Upper lobe of right lung (tissue), 1 donor: ENCODE data around the gene NLGN1. TPM values are rescaled to one million over a fixed set of nuclear protein-coding genes. Genes with fewer than 3 reads are reported as not detected.

Experiments used
- ATAC-seq: fragments of 200-7000 bp; cut with Tn5 transposase; one replicate; pipeline ENCODE4 v1.9.1; 2020; ENCODE audit warnings: mild to moderate bottlenecking, moderate library complexity
- DNase-seq: peaks from one replicate; pipeline ENCODE4 v3.0.0-alpha.2; 2020
- H3K27ac ChIP-seq: fragments of 200-600 bp; one replicate; pipeline ENCODE4 v1.8.0; 2022
- H3K27me3 ChIP-seq: fragments of 200-600 bp; one replicate; pipeline ENCODE4 v1.8.0; 2022; ENCODE audit warnings: mild to moderate bottlenecking
- H3K36me3 ChIP-seq: fragments of 200-600 bp; one replicate; pipeline ENCODE4 v1.8.0; 2022
- H3K4me1 ChIP-seq: fragments of 200-600 bp; one replicate; pipeline ENCODE4 v1.8.0; 2022
- H3K4me3 ChIP-seq: fragments of 200-600 bp; one replicate; pipeline ENCODE4 v1.8.0; 2022; ENCODE audit warnings: mild to moderate bottlenecking
- H3K9me3 ChIP-seq: fragments of 200-600 bp; one replicate; pipeline ENCODE4 v1.8.0; 2022
- intact Hi-C: fragments of 100-400 bp; cut with DNase I; formaldehyde crosslinking; loops from one replicate; pipeline ENCODE4 v1.11.0; 2022
- total RNA-seq: library from RNA; stranded (reverse); fragmentation: NEBNext Ultra II Directional; extraction: Animal tissue kit (Norgen Biotek cat#: 25700); gene quantifications from one replicate; pipeline ENCODE4 v1.2.1, GENCODE V29; 2021
- TF ChIP-seq, protein P1 (sequence below): fragments of 200-600 bp; IDR thresholded peaks from one replicate; pipeline ENCODE4 v1.8.0; 2022; ENCODE audit warnings: antibody characterized with exemption
- donor health status: DM: no; HTN: yes; CAD: no; lungs with severe emphysema.

Gene NLGN1
- total RNA-seq, 1 donor from 2014 or later, result 3.3 TPM

DNA sequence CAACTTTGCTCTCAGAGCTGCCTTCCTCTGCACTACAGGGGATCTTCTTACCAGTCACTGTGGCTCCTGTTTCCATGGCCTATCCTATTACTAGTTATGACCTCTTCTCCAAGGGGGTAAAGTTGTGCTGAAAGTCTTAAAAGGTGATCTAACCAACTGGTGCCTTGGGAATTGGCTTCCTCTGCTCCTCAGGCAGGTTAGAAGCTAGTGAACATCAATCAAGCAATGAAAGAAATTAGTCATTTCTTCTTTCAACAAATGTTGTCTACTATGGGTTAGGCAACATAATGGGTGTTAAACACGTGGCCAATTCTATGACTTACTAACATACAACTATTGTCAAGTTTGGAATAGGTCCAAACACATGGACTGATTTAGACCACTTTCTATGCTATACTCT lies 890.2 kb downstream of the NLGN1 start:
- intact Hi-C loops, result no loop called here
- DNase-seq (no peak), ATAC-seq (no peak)
- H3K4me1 ChIP-seq, result no peaks in the 10 kb centered on the region
- no peaks in the 10 kb centered on the region for H3K9me3 ChIP-seq
- no peaks in the 10 kb centered on the region for H3K36me3 ChIP-seq
- TF ChIP-seq, protein P1, sequence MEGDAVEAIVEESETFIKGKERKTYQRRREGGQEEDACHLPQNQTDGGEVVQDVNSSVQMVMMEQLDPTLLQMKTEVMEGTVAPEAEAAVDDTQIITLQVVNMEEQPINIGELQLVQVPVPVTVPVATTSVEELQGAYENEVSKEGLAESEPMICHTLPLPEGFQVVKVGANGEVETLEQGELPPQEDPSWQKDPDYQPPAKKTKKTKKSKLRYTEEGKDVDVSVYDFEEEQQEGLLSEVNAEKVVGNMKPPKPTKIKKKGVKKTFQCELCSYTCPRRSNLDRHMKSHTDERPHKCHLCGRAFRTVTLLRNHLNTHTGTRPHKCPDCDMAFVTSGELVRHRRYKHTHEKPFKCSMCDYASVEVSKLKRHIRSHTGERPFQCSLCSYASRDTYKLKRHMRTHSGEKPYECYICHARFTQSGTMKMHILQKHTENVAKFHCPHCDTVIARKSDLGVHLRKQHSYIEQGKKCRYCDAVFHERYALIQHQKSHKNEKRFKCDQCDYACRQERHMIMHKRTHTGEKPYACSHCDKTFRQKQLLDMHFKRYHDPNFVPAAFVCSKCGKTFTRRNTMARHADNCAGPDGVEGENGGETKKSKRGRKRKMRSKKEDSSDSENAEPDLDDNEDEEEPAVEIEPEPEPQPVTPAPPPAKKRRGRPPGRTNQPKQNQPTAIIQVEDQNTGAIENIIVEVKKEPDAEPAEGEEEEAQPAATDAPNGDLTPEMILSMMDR, result no peak
- H3K4me3 ChIP-seq, result no peak overlapping the region
- H3K27ac ChIP-seq, result no peak overlapping the region
- no peaks in the 10 kb centered on the region for H3K27me3 ChIP-seq

DNA sequence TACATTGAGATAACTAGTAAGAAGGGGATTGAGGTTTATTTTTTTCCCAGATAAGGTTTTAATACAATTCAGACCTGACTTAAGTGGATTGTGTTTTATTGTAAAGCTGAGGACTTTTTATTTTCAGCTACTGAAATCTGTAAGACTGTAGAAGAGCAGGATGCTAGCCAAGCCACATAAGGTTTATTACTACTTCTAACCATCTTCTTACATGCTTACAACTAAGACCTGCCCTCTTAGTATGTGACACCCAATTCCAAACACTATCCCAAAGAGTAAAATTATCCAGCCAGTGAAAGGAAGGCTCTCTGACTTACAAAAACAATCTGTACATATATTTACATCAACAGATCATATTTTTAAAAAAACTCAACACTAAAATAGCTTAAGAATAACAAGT lies 897.1 kb downstream of the NLGN1 start:
- Histone ChIP-seq H3K4me1 (no peaks in the 10 kb centered on the region), H3K9me3 (no peaks in the 10 kb centered on the region), H3K27ac (no peak overlapping the region), H3K27me3 (no peaks in the 10 kb centered on the region), H3K36me3 (no peaks in the 10 kb centered on the region), H3K4me3 (no peak overlapping the region)
- intact Hi-C loops, result no loop called here
- ATAC-seq, result no peak
- TF ChIP-seq, protein P1, result no peak
- DNase-seq, result no peak

DNA sequence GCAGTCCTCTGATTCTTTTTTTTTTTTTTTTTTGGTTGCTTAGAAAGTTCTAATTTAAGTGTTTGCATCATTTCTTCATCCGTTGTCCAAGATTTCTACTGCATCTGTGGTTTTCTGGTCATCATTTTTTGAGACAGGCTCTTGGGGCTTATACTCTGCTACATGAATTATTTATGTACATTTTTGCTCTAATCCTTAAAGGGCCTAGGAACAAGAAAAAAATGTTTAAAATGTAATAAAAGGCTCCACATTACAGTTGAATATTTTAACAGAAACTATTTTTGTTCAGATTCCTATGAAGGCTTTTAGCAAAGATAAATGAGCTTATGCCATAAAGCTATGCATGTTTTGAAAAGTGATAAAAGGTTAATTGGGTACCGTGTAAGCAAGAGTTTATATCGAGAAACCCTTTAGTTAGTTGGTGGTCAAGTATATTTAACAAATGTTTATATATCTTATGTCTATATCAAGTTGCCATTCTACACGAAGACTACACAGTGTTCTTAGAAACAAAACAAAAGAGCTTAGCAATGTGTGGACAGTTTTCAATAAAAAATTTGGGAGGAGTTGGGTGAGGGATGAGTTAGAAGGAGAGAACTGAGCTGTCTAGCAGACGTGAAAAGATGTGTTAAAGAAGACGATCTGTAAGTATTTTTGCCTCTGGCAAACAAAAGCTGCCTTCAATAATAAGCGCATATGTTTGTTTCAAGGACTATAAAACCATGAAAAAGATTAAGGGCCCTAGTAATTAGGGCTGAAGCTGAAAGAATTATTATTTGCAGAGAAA lies 898.0 kb downstream of the NLGN1 start:
- ATAC-seq (no peak), DNase-seq (no peak)
- Histone ChIP-seq H3K4me1 (no peaks in the 10 kb centered on the region), H3K36me3 (no peaks in the 10 kb centered on the region), H3K4me3 (no peak overlapping the region), H3K27me3 (no peaks in the 10 kb centered on the region), H3K27ac (no peak overlapping the region), H3K9me3 (no peaks in the 10 kb centered on the region)
- intact Hi-C loops, result no loop called here
- TF ChIP-seq, protein P1, result no peak

DNA sequence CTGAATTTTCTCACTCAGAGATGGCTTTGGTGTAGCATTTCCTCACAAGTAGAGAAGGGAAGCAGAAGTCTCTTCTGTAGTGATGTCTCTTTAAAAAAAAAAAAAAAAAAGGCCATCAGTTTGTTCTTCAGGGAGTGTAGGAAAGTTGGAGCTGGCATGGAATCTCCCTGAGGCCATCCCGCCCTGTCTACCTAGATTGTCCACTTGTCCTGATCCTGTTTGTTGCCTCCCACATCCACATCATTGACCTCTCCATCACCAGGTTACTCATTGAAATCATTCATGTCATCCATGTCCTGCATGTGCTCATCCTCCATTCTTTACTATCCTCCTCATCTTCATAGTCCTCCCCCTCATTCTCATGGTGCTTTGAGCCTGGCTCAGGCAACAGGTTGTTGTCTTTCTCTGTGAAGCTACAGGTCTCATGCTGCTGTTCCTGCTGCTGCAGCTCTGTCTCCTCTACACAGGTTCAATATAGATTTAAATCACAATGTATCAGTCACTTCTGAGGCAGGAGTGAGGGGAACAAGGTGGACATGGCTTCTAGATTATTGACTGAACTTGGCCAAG lies 905.3 kb downstream of the NLGN1 start:
- TF ChIP-seq, protein P1, result no peak

DNA sequence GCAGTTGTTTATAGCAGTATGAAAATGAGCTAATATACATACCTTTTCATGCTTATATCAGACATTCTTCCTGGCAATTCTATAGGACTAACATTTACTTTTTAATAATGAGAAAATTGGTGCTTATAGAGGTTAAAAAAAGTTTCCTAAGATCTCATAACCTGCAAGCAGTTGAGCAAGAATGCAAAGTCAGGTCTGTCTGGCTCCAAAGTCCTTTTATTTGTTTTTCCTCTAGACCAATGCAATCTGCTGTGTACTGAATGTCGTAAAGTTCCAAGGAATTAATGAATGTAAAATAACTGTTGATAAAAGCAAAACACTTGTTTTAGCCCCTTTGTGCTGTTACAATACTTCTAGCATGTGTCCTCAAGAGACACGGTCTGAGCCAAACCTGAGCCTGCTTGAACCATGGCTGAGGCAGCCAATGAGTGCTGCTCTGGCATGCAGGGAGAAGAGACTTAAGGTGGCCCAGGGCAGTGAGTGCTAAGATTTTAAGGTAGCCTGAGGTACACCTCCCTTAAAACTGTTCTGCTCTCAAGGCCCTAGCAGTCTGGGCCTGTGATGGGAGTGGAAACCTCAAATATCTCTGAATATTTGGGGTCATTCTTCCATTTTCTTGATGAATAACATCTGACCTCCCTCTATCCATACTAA lies 906.5 kb downstream of the NLGN1 start:
- no peak overlapping the region for H3K27ac ChIP-seq
- intact Hi-C loops, result no loop called here
- ATAC-seq (peak; percentile 52), DNase-seq (no peak)
- no peaks in the 10 kb centered on the region for H3K9me3 ChIP-seq
- H3K36me3 ChIP-seq, result no peaks in the 10 kb centered on the region
- TF ChIP-seq, protein P1, result no peak
- H3K27me3 ChIP-seq, result no peaks in the 10 kb centered on the region
- H3K4me1 ChIP-seq, result no peaks in the 10 kb centered on the region
- no peak overlapping the region for H3K4me3 ChIP-seq

More for the DNA sequence above, 905.3 kb downstream of the NLGN1 start:
- intact Hi-C loops, result no loop called here
- Histone ChIP-seq H3K36me3 (no peaks in the 10 kb centered on the region), H3K27ac (no peak overlapping the region), H3K9me3 (no peaks in the 10 kb centered on the region), H3K27me3 (no peaks in the 10 kb centered on the region), H3K4me1 (no peaks in the 10 kb centered on the region), H3K4me3 (no peak overlapping the region)
- ATAC-seq (no peak), DNase-seq (no peak)
